Measurements from ENCODE around the gene NNAT.
"Not testable (repeated sequence)": the region's sequence is repeated elsewhere in the genome, so short reads cannot be mapped to it uniquely, and the experiment has no call there.

NNAT gene

DNA sequence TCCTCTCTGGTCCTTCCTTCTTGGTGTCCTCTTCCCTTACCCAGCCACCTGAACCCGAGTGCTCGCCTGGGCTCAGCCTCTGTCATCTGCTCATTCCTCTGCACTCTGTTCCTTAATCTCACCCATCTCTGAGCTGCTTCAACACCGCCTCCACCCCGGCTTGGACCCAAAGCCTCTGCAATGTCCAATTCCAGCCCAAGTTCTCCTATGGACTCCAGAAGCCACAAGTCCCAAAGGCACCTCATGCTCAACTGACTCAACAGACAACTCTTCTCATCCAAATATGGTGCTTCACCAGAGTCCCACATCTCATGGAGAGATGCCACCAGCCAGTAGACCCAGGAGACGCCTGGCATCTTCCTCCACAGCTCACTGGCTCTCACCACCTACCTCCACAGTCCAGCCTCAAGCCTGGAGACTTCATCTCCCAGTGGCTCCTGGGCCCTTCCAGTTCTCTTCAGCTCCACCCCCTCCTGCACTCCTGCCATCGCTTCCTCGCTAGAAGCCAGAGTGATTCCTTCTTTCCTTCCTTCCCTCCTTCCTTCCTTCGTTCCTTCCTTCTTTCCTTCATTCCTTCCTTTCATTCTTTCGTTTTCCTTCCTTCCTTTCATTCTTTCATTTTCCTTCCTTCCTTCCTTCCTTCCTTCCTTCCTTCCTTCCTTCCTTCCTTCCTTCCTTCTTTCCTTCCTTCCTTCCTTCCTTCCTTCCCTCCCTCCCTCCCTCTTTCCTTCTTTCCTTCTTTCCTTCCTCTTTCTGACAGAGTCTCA lies 40.9 kb upstream of the NNAT start:
- H3K27ac ChIP-seq, result no peak overlapping the region
- no peak for TF ChIP-seq ZFX (IDR thresholded peaks at IDR 0.05)
- no peak for TF ChIP-seq CTCF (conservative IDR thresholded peaks at IDR 0.05)

GRCh38 chr20:37480919-37481318 lies 40.1 kb upstream of the NNAT start:
- no peak overlapping the region for H3K27ac ChIP-seq
- TF ChIP-seq ZFX (IDR thresholded peaks at IDR 0.05), result no peak
- no peak for TF ChIP-seq CTCF (conservative IDR thresholded peaks at IDR 0.05)

GRCh38 chr20:37481610-37482009 lies 39.4 kb upstream of the NNAT start:
- TF ChIP-seq ZFX (IDR thresholded peaks at IDR 0.05) (no peak), CTCF (conservative IDR thresholded peaks at IDR 0.05) (no peak)
- no peak overlapping the region for H3K27ac ChIP-seq

GRCh38 chr20:37484331-37484730 lies 36.7 kb upstream of the NNAT start:
- H3K27ac ChIP-seq, result no peak overlapping the region
- no peak for TF ChIP-seq ZFX (IDR thresholded peaks at IDR 0.05)
- no peak for TF ChIP-seq CTCF (conservative IDR thresholded peaks at IDR 0.05)

GRCh38 chr20:37486209-37486608 lies 34.8 kb upstream of the NNAT start:
- H3K27ac ChIP-seq, result not testable (repeated sequence)

DNA sequence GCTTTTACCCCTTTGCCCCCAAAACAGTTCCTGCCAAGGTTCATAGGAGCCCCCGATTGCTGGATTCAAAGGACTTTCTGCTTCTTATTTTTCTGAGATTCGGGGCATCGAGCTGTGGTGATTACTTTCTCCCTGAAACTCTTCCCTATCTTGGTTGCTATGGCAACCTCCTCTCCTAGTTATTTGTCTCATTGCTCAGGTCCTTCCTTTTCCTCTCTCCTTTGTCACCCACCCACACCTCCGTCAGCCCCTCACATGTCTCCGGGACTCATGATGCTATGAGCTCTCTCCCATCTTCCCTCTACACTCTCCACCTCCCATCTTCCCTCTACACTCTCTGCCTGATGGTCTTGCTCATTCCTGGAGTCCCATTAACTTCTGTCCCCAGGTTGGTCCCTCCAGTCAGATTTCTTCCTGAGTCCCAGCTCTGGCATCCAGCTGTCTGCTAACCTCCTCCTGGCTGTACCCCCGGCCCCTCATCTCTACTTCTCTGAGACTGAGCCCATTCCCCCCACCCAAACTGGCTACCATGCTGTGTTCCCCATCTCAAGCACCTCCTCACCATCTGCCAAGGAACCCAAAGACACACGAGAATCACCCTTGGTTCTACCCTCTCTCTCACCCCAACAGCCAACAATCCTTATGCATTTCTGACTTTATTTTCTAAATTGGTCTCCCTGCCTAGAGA lies 30.2 kb upstream of the NNAT start:
- no peak for TF ChIP-seq ZFX (IDR thresholded peaks at IDR 0.05)
- TF ChIP-seq CTCF (conservative IDR thresholded peaks at IDR 0.05), result no peak
- H3K27ac ChIP-seq, result no peak overlapping the region

DNA sequence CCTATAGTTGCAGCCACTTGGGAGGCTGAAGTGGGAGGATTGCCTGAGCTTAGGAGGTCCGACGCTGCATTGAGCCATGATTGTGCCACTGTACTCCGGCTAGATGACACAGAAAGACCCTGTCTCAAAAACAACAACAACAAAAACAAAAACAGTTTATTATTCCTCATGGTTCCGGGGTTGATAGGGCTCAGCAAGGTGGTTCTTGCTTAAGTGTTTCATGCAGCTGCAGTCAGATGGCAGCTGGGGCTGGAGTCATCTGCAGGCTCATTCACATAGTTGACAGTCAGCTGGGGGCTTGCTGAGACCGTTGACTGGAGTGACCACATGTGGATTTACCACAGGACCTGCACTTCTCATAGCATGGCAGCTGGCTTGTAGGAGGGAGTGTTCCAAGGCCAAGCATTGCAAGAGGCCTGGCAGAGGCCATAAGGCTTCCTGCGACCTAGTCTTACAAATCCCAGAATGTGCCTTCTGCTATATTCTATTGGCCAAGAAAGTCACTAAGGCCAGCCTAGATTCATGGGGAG lies 28.9 kb upstream of the NNAT start:
- TF ChIP-seq ZFX (IDR thresholded peaks at IDR 0.05), result no peak
- no peak for TF ChIP-seq CTCF (conservative IDR thresholded peaks at IDR 0.05)
- H3K27ac ChIP-seq, result no peak overlapping the region
